Activated CD8-positive, alpha-beta memory T cell treated with anti-CD3 and anti-CD28 coated beads, Interleukin-2, amount 10 ng/mL, durations not matched to agents 7 days and 5 days (primary cell): Measurements from ENCODE around the gene GABRA1. TPM values are rescaled to one million over a fixed set of nuclear protein-coding genes. Genes with fewer than 3 reads are reported as not detected.

ENCODE experiments used
- ATAC-seq: fragments of 150-1000 bp; cut with Tn5 transposase; one replicate; pipeline ENCODE4 v1.10.0; 2021; ENCODE audit warnings: moderate library complexity
- CTCF ChIA-PET: fragments of 350-600 bp; sonication (Branson Sonifier 250); formaldehyde crosslinking; loops from one replicate; lab custom pipeline; 2021; ENCODE audit warnings: antibody characterized with exemption; lab: Charles Lee
- DNase-seq: peaks from one replicate; pipeline ENCODE4 v3.0.0-alpha.2; 2020
- H3K27ac Mint-ChIP-seq: one replicate; pipeline ENCODE4 v1.8.0; 2021; ENCODE audit warnings: mild to moderate bottlenecking, mixed read lengths
- H3K27me3 Mint-ChIP-seq: one replicate; pipeline ENCODE4 v1.8.0; 2021; ENCODE audit warnings: mixed read lengths
- H3K36me3 Mint-ChIP-seq: one replicate; pipeline ENCODE4 v1.8.0; 2021; ENCODE audit warnings: mild to moderate bottlenecking, mixed read lengths
- H3K4me1 Mint-ChIP-seq: one replicate; pipeline ENCODE4 v1.8.0; 2021; ENCODE audit warnings: mixed read lengths
- H3K4me3 Mint-ChIP-seq: one replicate; pipeline ENCODE4 v1.8.0; 2021; ENCODE audit warnings: mild to moderate bottlenecking, moderate library complexity, mixed read lengths
- H3K9me3 Mint-ChIP-seq: one replicate; pipeline ENCODE4 v1.8.0; 2022; ENCODE audit warnings: low read depth, mixed read lengths
- total RNA-seq, 2 experiments: library from RNA; stranded (reverse); gene quantifications; one replicate each; pipeline ENCODE4 v1.2.3, GENCODE V29; 2021

GABRA1 gene
- total RNA-seq, 2 experiments from 2014 or later: not detected

DNA sequence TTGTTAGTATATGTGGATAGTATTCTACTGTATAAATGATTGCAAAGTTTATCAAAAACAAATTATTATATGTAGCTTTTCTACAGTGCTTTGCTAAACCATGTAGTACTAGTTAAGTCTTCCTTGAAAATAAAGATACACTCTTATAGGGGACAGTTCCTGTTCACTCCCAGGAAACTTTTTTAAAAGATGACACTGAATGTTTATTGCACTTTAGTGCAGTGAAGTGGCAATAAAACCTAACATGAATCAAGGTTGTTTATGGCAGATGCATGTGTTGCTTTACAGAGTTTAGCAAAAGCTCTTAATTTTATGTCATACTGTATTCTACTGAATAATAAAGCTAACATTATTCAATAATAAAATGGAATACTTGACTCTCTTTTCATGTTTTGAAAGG, 51.7 kb downstream of the GABRA1 start:
- no peaks in the 10 kb centered on the region for H3K9me3 Mint-ChIP-seq
- H3K27me3 Mint-ChIP-seq: no peaks in the 10 kb centered on the region
- CTCF ChIA-PET: no interaction called here
- ATAC-seq: no peak
- no peak overlapping the region for H3K27ac Mint-ChIP-seq
- H3K4me1 Mint-ChIP-seq: no peaks in the 10 kb centered on the region
- no peaks in the 10 kb centered on the region for H3K36me3 Mint-ChIP-seq
- H3K4me3 Mint-ChIP-seq: no peak overlapping the region
- no peak for DNase-seq

GRCh38 chr5:161900981-161901380, 53.1 kb downstream of the GABRA1 start:
- Mint-ChIP-seq H3K4me3 (no peak overlapping the region), H3K27me3 (no peaks in the 10 kb centered on the region), H3K27ac (no peak overlapping the region), H3K9me3 (peaks cover 2% of the 10 kb centered on the region), H3K4me1 (no peaks in the 10 kb centered on the region), H3K36me3 (no peaks in the 10 kb centered on the region)
- ATAC-seq: no peak
- DNase-seq: no peak
- CTCF ChIA-PET: no interaction called here

DNA sequence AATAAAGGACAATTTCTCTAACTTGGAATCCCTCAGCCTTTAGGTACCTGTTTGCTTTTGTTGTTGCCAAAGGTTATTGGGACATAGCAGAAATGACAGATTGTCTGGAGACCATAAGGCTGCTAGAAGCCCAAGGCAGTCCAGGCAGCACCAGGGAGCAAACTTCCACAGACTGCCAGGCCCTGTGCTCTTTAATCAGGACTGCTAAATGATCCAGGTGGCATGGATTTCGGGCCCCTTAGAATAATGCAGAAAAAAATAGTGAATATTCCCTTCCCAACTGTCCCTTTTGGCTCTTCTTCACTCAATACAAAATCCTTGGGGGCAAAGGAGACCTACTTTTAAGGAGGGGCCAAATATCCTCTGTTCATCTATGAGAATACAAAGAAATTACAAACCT, 73.9 kb downstream of the GABRA1 start:
- CTCF ChIA-PET: no interaction called here
- Mint-ChIP-seq H3K27me3 (no peaks in the 10 kb centered on the region), H3K27ac (no peak overlapping the region), H3K4me1 (no peaks in the 10 kb centered on the region), H3K4me3 (no peak overlapping the region), H3K36me3 (no peaks in the 10 kb centered on the region), H3K9me3 (peaks cover 10% of the 10 kb centered on the region)
- ATAC-seq: no peak
- DNase-seq: no peak

DNA sequence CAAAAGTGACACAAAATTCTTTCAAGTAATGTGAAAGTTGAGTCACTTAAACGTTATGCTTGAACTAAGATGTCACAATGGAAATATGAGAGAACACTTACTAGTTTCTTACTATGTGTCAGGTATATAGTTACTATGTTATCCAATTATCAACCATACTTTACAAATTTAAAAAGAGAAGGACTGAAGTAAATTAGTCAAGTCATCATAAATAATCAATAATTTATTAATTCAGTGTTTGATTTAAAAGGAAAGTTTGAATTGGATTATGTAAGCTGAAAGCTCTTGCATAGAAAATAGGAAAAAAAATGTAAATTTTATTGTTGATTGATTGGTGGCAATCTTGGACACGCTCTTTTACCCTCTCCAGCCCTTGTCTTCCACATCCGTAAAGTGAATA, 76.3 kb downstream of the GABRA1 start:
- Mint-ChIP-seq H3K27me3 (no peaks in the 10 kb centered on the region), H3K27ac (no peak overlapping the region), H3K9me3 (peaks cover 15% of the 10 kb centered on the region), H3K4me3 (no peak overlapping the region), H3K36me3 (no peaks in the 10 kb centered on the region), H3K4me1 (no peaks in the 10 kb centered on the region)
- CTCF ChIA-PET: no interaction called here
- DNase-seq: no peak
- ATAC-seq: no peak

DNA sequence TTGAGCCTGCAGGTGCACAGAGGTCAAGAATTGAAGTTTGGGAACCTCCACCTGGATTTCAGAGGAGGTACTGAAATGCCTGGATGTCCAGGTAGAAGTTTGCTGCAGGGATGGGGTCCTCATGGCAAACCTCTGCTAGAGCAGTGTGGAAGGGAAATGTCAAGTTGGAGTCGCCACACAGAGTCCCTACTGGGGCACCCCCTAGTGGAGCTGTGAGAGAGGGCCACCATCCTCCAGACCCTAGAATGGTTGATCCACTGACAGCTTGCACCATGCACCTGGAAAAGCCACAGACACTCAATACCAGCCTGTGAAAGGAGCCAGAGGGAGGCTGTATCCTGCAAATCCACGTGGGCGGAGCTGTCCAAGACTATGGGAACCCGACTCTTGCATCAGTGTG, 78.0 kb downstream of the GABRA1 start:
- H3K9me3 Mint-ChIP-seq: peaks cover 10% of the 10 kb centered on the region
- no peak overlapping the region for H3K4me3 Mint-ChIP-seq
- DNase-seq: no peak
- no peak overlapping the region for H3K27ac Mint-ChIP-seq
- no peaks in the 10 kb centered on the region for H3K4me1 Mint-ChIP-seq
- CTCF ChIA-PET: no interaction called here
- no peak for ATAC-seq
- H3K36me3 Mint-ChIP-seq: no peaks in the 10 kb centered on the region
- no peaks in the 10 kb centered on the region for H3K27me3 Mint-ChIP-seq

DNA sequence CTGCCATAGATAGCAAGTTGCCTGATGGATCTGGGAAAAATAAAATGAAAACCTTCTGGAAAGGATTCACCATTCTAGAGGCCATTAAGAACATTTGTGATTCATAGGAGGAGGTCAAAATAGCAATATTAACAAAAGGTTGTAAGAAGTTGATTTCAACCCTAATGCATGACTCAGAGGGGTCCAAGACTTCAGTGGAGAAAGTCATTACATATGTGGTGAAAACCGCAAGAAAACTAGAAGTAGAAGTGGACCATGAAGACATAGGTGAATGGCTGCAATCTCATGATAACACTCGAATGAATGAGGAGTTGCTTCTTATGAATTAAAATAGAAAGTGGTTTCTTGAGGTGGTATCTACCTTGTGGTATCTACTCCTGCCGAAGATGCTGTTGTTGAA, 86.6 kb downstream of the GABRA1 start:
- H3K4me3 Mint-ChIP-seq: no peak overlapping the region
- no peaks in the 10 kb centered on the region for H3K36me3 Mint-ChIP-seq
- H3K27ac Mint-ChIP-seq: no peak overlapping the region
- no peaks in the 10 kb centered on the region for H3K27me3 Mint-ChIP-seq
- no peak for DNase-seq
- no peak for ATAC-seq
- no peaks in the 10 kb centered on the region for H3K4me1 Mint-ChIP-seq
- CTCF ChIA-PET: no interaction called here
- peaks cover 4% of the 10 kb centered on the region for H3K9me3 Mint-ChIP-seq

DNA sequence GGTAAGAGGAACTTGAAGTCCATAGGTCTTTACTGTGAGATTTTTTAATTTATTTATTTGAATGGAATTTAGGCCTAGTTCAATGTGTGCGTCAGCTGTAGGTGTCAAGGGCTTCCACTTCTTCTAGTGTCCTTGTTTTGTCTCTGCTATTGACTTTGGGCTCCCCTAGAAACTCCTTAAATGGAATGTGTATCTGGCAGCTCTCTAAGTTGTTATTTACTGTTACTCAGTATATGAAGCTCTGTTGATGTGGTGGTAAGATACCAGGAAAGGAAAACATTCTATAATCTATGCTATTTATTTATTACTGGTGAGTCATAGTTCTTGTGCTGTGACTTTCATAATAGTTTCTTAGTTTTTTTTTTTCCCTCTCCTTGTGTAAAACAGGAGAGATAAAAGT, 97.1 kb downstream of the GABRA1 start:
- H3K27ac Mint-ChIP-seq: no peak overlapping the region
- DNase-seq (no peak), ATAC-seq (no peak)
- no peaks in the 10 kb centered on the region for H3K27me3 Mint-ChIP-seq
- H3K4me3 Mint-ChIP-seq: no peak overlapping the region
- no peaks in the 10 kb centered on the region for H3K4me1 Mint-ChIP-seq
- CTCF ChIA-PET: no interaction called here
- H3K9me3 Mint-ChIP-seq: peaks cover 5% of the 10 kb centered on the region
- no peaks in the 10 kb centered on the region for H3K36me3 Mint-ChIP-seq

- H3K27me3 Mint-ChIP-seq: no peaks in the 10 kb centered on the region
- peaks cover 5% of the 10 kb centered on the region for H3K9me3 Mint-ChIP-seq
- H3K4me1 Mint-ChIP-seq: no peaks in the 10 kb centered on the region
- H3K4me3 Mint-ChIP-seq: no peak overlapping the region
- CTCF ChIA-PET: no interaction called here
- no peak overlapping the region for H3K27ac Mint-ChIP-seq
- no peaks in the 10 kb centered on the region for H3K36me3 Mint-ChIP-seq
- DNase-seq (no peak), ATAC-seq (no peak)
Observed at GRCh38 chr5:161946911-161947310, 99.0 kb downstream of the GABRA1 start.

Other genes with a start within 250 kb of the GABRA1 start
- not detected for gene GABRA6, start 162.4 kb upstream of the GABRA1 start, total RNA-seq
- gene GABRG2, start 219.7 kb downstream of the GABRA1 start, total RNA-seq: not detected